ENCODE data around the gene ADA. TPM values are rescaled to one million over a fixed set of nuclear protein-coding genes. Genes with fewer than 3 reads are reported as not detected.

ADA gene
- polyA plus RNA-seq, 1 donor (not counting 4 experiments of a cell fraction or from before 2014, with no cell fraction given): 21.4 TPM

GRCh38 chr20:44666066-44666465 is 14.6 kb upstream of the ADA start:
- H3K79me2 ChIP-seq (ENCODE audit: control insufficient read depth, insufficient read depth, low read length): no peaks in the 10 kb centered on the region
- H3K27me3 ChIP-seq (ENCODE audit: control insufficient read depth, extremely low read depth, insufficient read depth, low read length): peaks cover 5% of the 10 kb centered on the region
- TF ChIP-seq, protein P1, sequence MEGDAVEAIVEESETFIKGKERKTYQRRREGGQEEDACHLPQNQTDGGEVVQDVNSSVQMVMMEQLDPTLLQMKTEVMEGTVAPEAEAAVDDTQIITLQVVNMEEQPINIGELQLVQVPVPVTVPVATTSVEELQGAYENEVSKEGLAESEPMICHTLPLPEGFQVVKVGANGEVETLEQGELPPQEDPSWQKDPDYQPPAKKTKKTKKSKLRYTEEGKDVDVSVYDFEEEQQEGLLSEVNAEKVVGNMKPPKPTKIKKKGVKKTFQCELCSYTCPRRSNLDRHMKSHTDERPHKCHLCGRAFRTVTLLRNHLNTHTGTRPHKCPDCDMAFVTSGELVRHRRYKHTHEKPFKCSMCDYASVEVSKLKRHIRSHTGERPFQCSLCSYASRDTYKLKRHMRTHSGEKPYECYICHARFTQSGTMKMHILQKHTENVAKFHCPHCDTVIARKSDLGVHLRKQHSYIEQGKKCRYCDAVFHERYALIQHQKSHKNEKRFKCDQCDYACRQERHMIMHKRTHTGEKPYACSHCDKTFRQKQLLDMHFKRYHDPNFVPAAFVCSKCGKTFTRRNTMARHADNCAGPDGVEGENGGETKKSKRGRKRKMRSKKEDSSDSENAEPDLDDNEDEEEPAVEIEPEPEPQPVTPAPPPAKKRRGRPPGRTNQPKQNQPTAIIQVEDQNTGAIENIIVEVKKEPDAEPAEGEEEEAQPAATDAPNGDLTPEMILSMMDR (optimal IDR thresholded peaks at IDR 0.05 in 1 of 3, IDR thresholded peaks at IDR 0.05 in 1 of 3, conservative IDR thresholded peaks at IDR 0.05 in 1 of 3; ENCODE audit: extremely low read depth in 1 of 3, insufficient read depth in 2 of 3, low read length in 3 of 3): no peak
- TF ChIP-seq EZH2 (IDR thresholded peaks at IDR 0.05; ENCODE audit: low read length): no peak
- H3K27ac ChIP-seq (ENCODE audit: control insufficient read depth, insufficient read depth, low read length): no peak overlapping the region
- H3K9ac ChIP-seq (ENCODE audit: control insufficient read depth, extremely low read depth, insufficient read depth, low read length): no peak overlapping the region
- H3K9me3 ChIP-seq (ENCODE audit: control insufficient read depth, low read depth, low read length): no peaks in the 10 kb centered on the region
- H3K4me1 ChIP-seq (ENCODE audit: control insufficient read depth, extremely low read depth, insufficient read depth, low read length): no peaks in the 10 kb centered on the region
- H4K20me1 ChIP-seq (ENCODE audit: control insufficient read depth, extremely low read depth, insufficient read depth, low read length): no peaks in the 10 kb centered on the region
- H2AFZ ChIP-seq (ENCODE audit: control insufficient read depth, low read length): no peak overlapping the region
- no peaks in the 10 kb centered on the region for H3K9me1 ChIP-seq (ENCODE audit: control insufficient read depth, extremely low read depth, insufficient read depth, low read length)
- FAIRE-seq: no peak
- no peak overlapping the region for H3K4me2 ChIP-seq (ENCODE audit: control insufficient read depth, extremely low read depth, insufficient read depth, low read depth, low read length)
- dilution Hi-C loops (cut with MboI; ENCODE audit: extremely low pct_ligation_motif_present, low sequenced_read_pairs): no loop called here
- no peak for DNase-seq (ENCODE audit: low read depth, low spot score)
- H3K36me3 ChIP-seq (ENCODE audit: control insufficient read depth in 2 of 2, extremely low read depth in 1 of 2, insufficient read depth in 2 of 2, low read length in 2 of 2): no peaks in the 10 kb centered on the region
- H3K4me3 ChIP-seq (ENCODE audit: control insufficient read depth in 2 of 3, extremely low read depth in 1 of 3, insufficient read depth in 2 of 3, low read depth in 1 of 3, low read length in 3 of 3): no peak overlapping the region

DNA sequence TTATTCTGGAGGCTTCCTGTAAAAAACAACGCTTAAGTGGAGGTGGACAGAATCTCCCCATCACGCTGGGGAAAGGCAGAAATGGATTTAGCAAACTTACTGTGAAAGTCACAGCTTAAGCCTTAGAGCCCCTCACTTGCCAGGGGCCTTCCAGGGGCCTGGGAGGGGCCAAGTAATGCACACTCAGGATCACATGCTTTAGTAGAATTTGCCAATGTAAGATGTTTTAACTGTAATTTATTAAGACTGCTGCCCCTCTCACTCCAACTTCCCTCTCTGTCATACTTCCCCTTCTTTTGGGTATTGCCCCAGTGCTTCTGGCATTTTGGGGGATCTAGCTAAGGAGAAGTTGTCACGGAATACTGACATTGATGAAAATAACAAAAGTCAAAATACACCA is 12.6 kb upstream of the ADA start:
- TF ChIP-seq, protein P1 (optimal IDR thresholded peaks at IDR 0.05 in 1 of 3, IDR thresholded peaks at IDR 0.05 in 1 of 3, conservative IDR thresholded peaks at IDR 0.05 in 1 of 3; ENCODE audit: extremely low read depth in 1 of 3, insufficient read depth in 2 of 3, low read length in 3 of 3): no peak
- TF ChIP-seq EZH2 (IDR thresholded peaks at IDR 0.05; ENCODE audit: low read length): no peak
- H3K4me3 ChIP-seq (ENCODE audit: control insufficient read depth in 2 of 3, extremely low read depth in 1 of 3, insufficient read depth in 2 of 3, low read depth in 1 of 3, low read length in 3 of 3): no peak overlapping the region
- H3K9me3 ChIP-seq (ENCODE audit: control insufficient read depth, low read depth, low read length): no peaks in the 10 kb centered on the region
- no peak for FAIRE-seq
- no peak overlapping the region for H3K9ac ChIP-seq (ENCODE audit: control insufficient read depth, extremely low read depth, insufficient read depth, low read length)
- H3K4me1 ChIP-seq (ENCODE audit: control insufficient read depth, extremely low read depth, insufficient read depth, low read length): peaks cover 5% of the 10 kb centered on the region
- H3K4me2 ChIP-seq (ENCODE audit: control insufficient read depth, extremely low read depth, insufficient read depth, low read depth, low read length): no peak overlapping the region
- no peak overlapping the region for H2AFZ ChIP-seq (ENCODE audit: control insufficient read depth, low read length)
- no peaks in the 10 kb centered on the region for H3K79me2 ChIP-seq (ENCODE audit: control insufficient read depth, insufficient read depth, low read length)
- H3K9me1 ChIP-seq (ENCODE audit: control insufficient read depth, extremely low read depth, insufficient read depth, low read length): no peaks in the 10 kb centered on the region
- H3K27me3 ChIP-seq (ENCODE audit: control insufficient read depth, extremely low read depth, insufficient read depth, low read length): peaks cover 5% of the 10 kb centered on the region
- no peak overlapping the region for H3K27ac ChIP-seq (ENCODE audit: control insufficient read depth, insufficient read depth, low read length)
- DNase-seq (ENCODE audit: low read depth, low spot score): no peak
- no peaks in the 10 kb centered on the region for H3K36me3 ChIP-seq (ENCODE audit: control insufficient read depth in 2 of 2, extremely low read depth in 1 of 2, insufficient read depth in 2 of 2, low read length in 2 of 2)
- H4K20me1 ChIP-seq (ENCODE audit: control insufficient read depth, extremely low read depth, insufficient read depth, low read length): no peaks in the 10 kb centered on the region
- dilution Hi-C loops (cut with MboI; ENCODE audit: extremely low pct_ligation_motif_present, low sequenced_read_pairs): no loop called here

All from keratinocyte (primary cell).